ENCODE results near the gene FHOD3. TPM values are rescaled to one million over a fixed set of nuclear protein-coding genes. Genes with fewer than 3 reads are reported as not detected.

Gene FHOD3
- total RNA-seq, 3 donors from 2014 or later, result 2.7 to 14.4 (median 4.0) TPM

DNA sequence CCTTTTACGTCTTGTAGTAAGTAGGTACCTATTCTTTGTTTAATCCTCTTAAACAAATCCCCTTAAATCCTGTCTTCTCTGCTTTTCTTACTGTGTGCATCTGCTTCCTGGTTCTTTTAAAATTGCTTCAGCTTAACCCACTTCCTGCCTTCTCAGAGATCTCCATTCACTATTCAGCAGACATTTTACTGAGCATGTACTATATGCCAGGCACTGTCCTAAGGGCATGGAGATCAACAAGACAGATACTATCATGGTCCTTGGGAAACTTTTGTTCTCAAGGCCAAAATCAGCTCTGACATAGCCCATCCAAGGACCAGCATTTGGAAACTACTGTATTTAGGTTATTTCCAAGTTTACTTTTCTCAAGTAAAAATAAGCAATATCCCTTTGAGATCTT, 303.8 kb downstream of the FHOD3 start:
- Histone ChIP-seq H3K9me3 (no peaks in the 10 kb centered on the region), H3K4me3 (no peak overlapping the region), H3K4me1 (ENCODE audit: low read depth) (peaks cover 12% of the 10 kb centered on the region), H3K36me3 (ENCODE audit: low read depth) (no peaks in the 10 kb centered on the region)
- no peak for TF ChIP-seq CTCF (IDR thresholded peaks at IDR 0.05)
- DNase-seq, result no peak
- no peak for ATAC-seq
- intact Hi-C loops (cut with DNase I, micrococcal nuclease), result no loop called here

DNA sequence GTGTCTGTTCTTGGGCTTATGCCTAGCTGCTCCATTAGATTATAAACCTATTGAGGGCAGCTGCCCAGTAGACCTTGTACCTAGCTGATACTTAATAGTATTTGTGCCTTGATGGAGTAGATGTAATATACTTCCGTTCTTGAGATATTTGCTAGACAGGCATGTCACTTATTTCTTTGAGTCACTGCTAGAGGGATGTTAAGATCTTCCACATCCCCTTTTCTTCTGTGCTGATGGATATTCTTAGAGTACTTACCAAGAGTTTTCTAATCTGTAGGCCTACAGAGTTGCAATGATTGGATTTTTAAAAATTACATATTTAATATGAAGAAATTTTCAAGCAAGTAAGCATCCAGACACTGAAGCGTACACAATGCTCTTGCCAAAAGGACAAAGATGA, 304.6 kb downstream of the FHOD3 start:
- H3K4me3 ChIP-seq, result no peak overlapping the region
- no peaks in the 10 kb centered on the region for H3K9me3 ChIP-seq
- DNase-seq, result no peak
- no peaks in the 10 kb centered on the region for H3K36me3 ChIP-seq (ENCODE audit: low read depth)
- intact Hi-C loops (cut with DNase I, micrococcal nuclease), result no loop called here
- peaks cover 12% of the 10 kb centered on the region for H3K4me1 ChIP-seq (ENCODE audit: low read depth)
- no peak for TF ChIP-seq CTCF (IDR thresholded peaks at IDR 0.05)
- no peak for ATAC-seq

- intact Hi-C loops (cut with DNase I, micrococcal nuclease), result no loop called here
- DNase-seq (no peak), ATAC-seq (no peak)
- no peak for TF ChIP-seq CTCF (IDR thresholded peaks at IDR 0.05)
- peaks cover 12% of the 10 kb centered on the region for H3K4me1 ChIP-seq (ENCODE audit: low read depth)
- no peaks in the 10 kb centered on the region for H3K36me3 ChIP-seq (ENCODE audit: low read depth)
- no peaks in the 10 kb centered on the region for H3K9me3 ChIP-seq
- no peak overlapping the region for H3K4me3 ChIP-seq
These were observed 305.1 kb downstream of the FHOD3 start for GRCh38 chr18:36602620-36603019.

GRCh38 chr18:36608107-36608506, 310.6 kb downstream of the FHOD3 start:
- no peaks in the 10 kb centered on the region for H3K36me3 ChIP-seq (ENCODE audit: low read depth)
- intact Hi-C loops (cut with DNase I, micrococcal nuclease), result no loop called here
- no peak overlapping the region for H3K4me3 ChIP-seq
- no peak for DNase-seq
- H3K4me1 ChIP-seq (ENCODE audit: low read depth), result no peaks in the 10 kb centered on the region
- no peak for ATAC-seq
- no peaks in the 10 kb centered on the region for H3K9me3 ChIP-seq
- TF ChIP-seq CTCF (IDR thresholded peaks at IDR 0.05), result no peak

DNA sequence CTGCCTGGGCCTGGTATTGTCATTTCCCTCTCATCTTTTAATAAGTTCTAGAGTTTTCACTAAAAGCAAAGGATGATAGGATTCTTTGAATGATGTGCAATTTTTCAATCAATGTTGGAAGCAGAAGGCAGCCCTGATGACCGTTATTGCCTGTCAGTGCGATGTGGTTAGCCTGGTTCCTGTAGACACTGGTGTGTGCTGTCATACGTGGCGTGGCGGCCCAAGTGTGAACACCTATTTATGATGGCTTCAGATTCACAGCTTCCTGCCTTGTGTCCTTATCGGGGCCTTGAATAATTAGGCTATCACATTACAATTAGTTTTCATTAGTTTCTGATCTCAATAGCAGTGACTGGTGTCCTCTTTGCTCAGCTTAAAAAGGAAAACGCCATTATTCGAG, 312.7 kb downstream of the FHOD3 start:
- no peak for DNase-seq
- no peak for ATAC-seq
- TF ChIP-seq CTCF (IDR thresholded peaks at IDR 0.05), result no peak
- no peak overlapping the region for H3K4me3 ChIP-seq
- intact Hi-C loops (cut with DNase I, micrococcal nuclease), result no loop called here
- no peaks in the 10 kb centered on the region for H3K9me3 ChIP-seq
- H3K4me1 ChIP-seq (ENCODE audit: low read depth), result no peaks in the 10 kb centered on the region
- H3K36me3 ChIP-seq (ENCODE audit: low read depth), result no peaks in the 10 kb centered on the region

- Histone ChIP-seq H3K36me3 (ENCODE audit: low read depth) (no peaks in the 10 kb centered on the region), H3K4me1 (ENCODE audit: low read depth) (no peaks in the 10 kb centered on the region), H3K9me3 (no peaks in the 10 kb centered on the region), H3K4me3 (no peak overlapping the region)
- no peak for ATAC-seq
- intact Hi-C loops (cut with DNase I, micrococcal nuclease), result no loop called here
- TF ChIP-seq CTCF (IDR thresholded peaks at IDR 0.05), result no peak
- no peak for DNase-seq
These were observed 313.1 kb downstream of the FHOD3 start for GRCh38 chr18:36610661-36611060.

Data from mucosa of descending colon (tissue), 3 donors.